ENCODE data around the gene POLR1A. TPM values are rescaled to one million over a fixed set of nuclear protein-coding genes. Genes with fewer than 3 reads are reported as not detected.

POLR1A gene
- total and polyA plus RNA-seq, 2 donors (not counting 3 experiments of a cell fraction or from before 2014, with no cell fraction given): 7.6 to 40.7 TPM

DNA sequence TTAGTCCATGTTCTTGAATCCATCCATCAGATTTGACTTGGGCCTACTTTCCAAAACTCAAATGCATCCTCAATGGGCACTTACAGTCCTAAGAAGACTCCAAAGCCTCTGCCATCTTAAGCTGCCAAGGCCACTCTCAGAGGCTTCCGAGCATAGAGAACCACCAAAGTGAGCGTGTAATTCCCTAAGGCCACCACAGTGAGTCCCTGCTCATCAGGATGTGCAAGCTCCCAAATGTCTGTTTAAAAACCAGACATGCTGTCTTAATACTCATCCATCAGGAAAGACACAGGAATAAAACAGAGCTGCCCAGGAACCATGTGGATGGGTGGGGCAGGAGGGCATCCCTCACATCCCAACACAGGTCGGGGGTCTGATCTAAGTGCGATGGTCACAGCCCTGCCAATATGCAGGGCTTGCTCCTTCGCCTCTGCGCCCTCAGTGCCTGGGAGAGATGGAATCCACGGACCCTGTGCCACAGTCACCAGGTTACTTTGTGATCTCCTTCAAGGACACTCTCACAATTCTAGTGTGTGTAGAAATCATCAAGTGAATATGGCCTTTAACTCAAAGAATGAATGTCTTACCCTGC is 80.4 kb downstream of the POLR1A start:
- H3K79me2 ChIP-seq (ENCODE audit: control insufficient read depth, insufficient read depth, low read length): no peaks in the 10 kb centered on the region
- dilution Hi-C loops (cut with MboI; ENCODE audit: extremely low pct_ligation_motif_present, low sequenced_read_pairs) (no loop called here), intact Hi-C loops (cut with micrococcal nuclease) (no loop called here)
- H3K9me3 ChIP-seq (replicated peaks; ENCODE audit: control insufficient read depth, insufficient read depth, low read length): no peaks in the 10 kb centered on the region
- no peak overlapping the region for H3K9ac ChIP-seq (replicated peaks; ENCODE audit: extremely low read depth, insufficient read depth, low read length)
- H3K4me2 ChIP-seq (ENCODE audit: insufficient read depth, low read length): no peak overlapping the region
- H2AFZ ChIP-seq (ENCODE audit: low read depth, low read length): no peak overlapping the region
- no peak for DNase-seq (ENCODE audit: low read depth, low spot score)
- H3K27me3 ChIP-seq (ENCODE audit: control insufficient read depth in 2 of 2, insufficient read depth in 2 of 2, low read length in 2 of 2): no peaks in the 10 kb centered on the region
- H3K4me3 ChIP-seq (replicated peaks in 1 of 3; ENCODE audit: insufficient read depth in 1 of 3, low read depth in 1 of 3, low read length in 3 of 3): no peak overlapping the region
- peak in 1 of 2 donors; percentile 18 for TF ChIP-seq CTCF (IDR thresholded peaks at IDR 0.05; ENCODE audit: extremely low read depth in 1 of 2, insufficient read depth in 1 of 2, low read depth in 1 of 2, low read length in 2 of 2)
- TF ChIP-seq MYC (IDR thresholded peaks at IDR 0.05; ENCODE audit: low read depth, low read length): no peak
- no peak for TF ChIP-seq POLR2AphosphoS5 (IDR thresholded peaks at IDR 0.05; ENCODE audit: insufficient read depth, low read depth, low read length)
- no peak for TF ChIP-seq JUN (IDR thresholded peaks at IDR 0.05; ENCODE audit: borderline replicate concordance, insufficient read depth, insufficient read length, low read depth)
- peaks cover 24% of the 10 kb centered on the region for H3K4me1 ChIP-seq (ENCODE audit: control insufficient read depth, extremely low read depth, insufficient read depth, low read length)
- no peaks in the 10 kb centered on the region for H4K20me1 ChIP-seq (replicated peaks; ENCODE audit: control insufficient read depth, extremely low read depth, insufficient read depth, low read length)
- H3K27ac ChIP-seq (ENCODE audit: insufficient read depth, low read depth, low read length): no peak overlapping the region
- no peak for FAIRE-seq
- CTCF ChIA-PET: interaction anchor here (0.8 to 6.8 kb wide), 5 partner anchors 11 to 198 kb away, joined by 3 to 42 read pairs (median 11); partner anchors contain the start of gene ST3GAL5
- POLR2A ChIA-PET: no interaction called here
- no TSS peak for BruUV-seq (replicated peaks)
- no peaks in the 10 kb centered on the region for H3K9me1 ChIP-seq (replicated peaks; ENCODE audit: control insufficient read depth, extremely low read depth, insufficient read depth, low read length)
- peaks cover 4 to 17% of the 10 kb centered on the region in 2 experiments for H3K36me3 ChIP-seq (ENCODE audit: control insufficient read depth in 2 of 2, extremely low read depth in 1 of 2, insufficient read depth in 2 of 2, low read length in 2 of 2)

- no peaks in the 10 kb centered on the region for H3K9me1 ChIP-seq (replicated peaks; ENCODE audit: control insufficient read depth, extremely low read depth, insufficient read depth, low read length)
- CTCF ChIA-PET: interaction anchor here (2.0 to 3.6 kb wide), 2 partner anchors 134 to 196 kb away, joined by 9 to 15 read pairs; no protein-coding TSS in a partner anchor
These were observed 82.3 kb downstream of the POLR1A start for GRCh38 chr2:86023366-86023712.

More at GRCh38 chr2:86023366-86023712, 82.3 kb downstream of the POLR1A start:
- Histone ChIP-seq H3K4me1 (ENCODE audit: control insufficient read depth, extremely low read depth, insufficient read depth, low read length) (peaks cover 13% of the 10 kb centered on the region), H3K27me3 (ENCODE audit: control insufficient read depth in 2 of 2, insufficient read depth in 2 of 2, low read length in 2 of 2) (no peaks in the 10 kb centered on the region), H2AFZ (ENCODE audit: low read depth, low read length) (no peak overlapping the region), H3K4me3 (replicated peaks in 1 of 3; ENCODE audit: insufficient read depth in 1 of 3, low read depth in 1 of 3, low read length in 3 of 3) (no peak overlapping the region), H3K79me2 (ENCODE audit: control insufficient read depth, insufficient read depth, low read length) (no peaks in the 10 kb centered on the region), H4K20me1 (replicated peaks; ENCODE audit: control insufficient read depth, extremely low read depth, insufficient read depth, low read length) (no peaks in the 10 kb centered on the region), H3K27ac (ENCODE audit: insufficient read depth, low read depth, low read length) (no peak overlapping the region), H3K4me2 (ENCODE audit: insufficient read depth, low read length) (no peak overlapping the region), H3K9me3 (replicated peaks; ENCODE audit: control insufficient read depth, insufficient read depth, low read length) (no peaks in the 10 kb centered on the region), H3K36me3 (ENCODE audit: control insufficient read depth in 2 of 2, extremely low read depth in 1 of 2, insufficient read depth in 2 of 2, low read length in 2 of 2) (peaks cover 2 to 11% of the 10 kb centered on the region in 2 experiments), H3K9ac (replicated peaks; ENCODE audit: extremely low read depth, insufficient read depth, low read length) (no peak overlapping the region)
- FAIRE-seq (no peak), DNase-seq (ENCODE audit: low read depth, low spot score) (no peak)
- intact Hi-C loops (cut with micrococcal nuclease) (no loop called here), dilution Hi-C loops (cut with MboI; ENCODE audit: extremely low pct_ligation_motif_present, low sequenced_read_pairs) (no loop called here)
- BruUV-seq (replicated peaks): no TSS peak
- POLR2A ChIA-PET: no interaction called here
- TF ChIP-seq POLR2A (IDR thresholded peaks at IDR 0.05; ENCODE audit: low read depth, low read length): no peak
- TF ChIP-seq MAX (IDR thresholded peaks at IDR 0.05; ENCODE audit: insufficient read depth, insufficient read length): no peak
- no peak for TF ChIP-seq CTCF (IDR thresholded peaks at IDR 0.05; ENCODE audit: extremely low read depth in 1 of 2, insufficient read depth in 1 of 2, low read depth in 1 of 2, low read length in 2 of 2)

All from endothelial cell of umbilical vein (primary cell).